Spleen (tissue), 7 donors: Measurements from ENCODE around the gene SLC26A2.

Experiments used
- POLR2A ChIP-seq, 3 donors: fragments of 450-650 bp; IDR thresholded peaks; one replicate each; pipeline ENCODE4 v1.5.1; 2017; ENCODE audit warnings: antibody characterized with exemption in 3 of 3, mild to moderate bottlenecking in 1 of 3
- POLR2AphosphoS5 ChIP-seq, 3 donors: sonication (generic); formaldehyde crosslinking; IDR thresholded peaks; one replicate each; pipeline ENCODE4 v1.5.1; 2017; ENCODE audit warnings: antibody characterized with exemption in 3 of 3
- TF ChIP-seq, protein P1 (sequence below), 11 experiments: fragments of 200-600 bp in 7 of 11; fragments of 450-650 bp in 4 of 11; sonication (generic) in 4 of 11; IDR thresholded peaks in 8 of 11; conservative IDR thresholded peaks in 3 of 11; 1 replicate in 7 of 11; 2 replicates in 4 of 11; pipeline versions ENCODE4 v1.4.0 to v1.8.0; 2016 to 2021; ENCODE audit warnings: antibody characterized with exemption in 11 of 11, inconsistent platforms in 4 of 11, mild to moderate bottlenecking in 1 of 11
- donor health status: DM: no; HTN: no; CAD: no; lungs with moderate emphysema.
- donor health status: DM: no; HTN: no; CAD: no.
- donor health status: DM: no; HTN: no; CAD: no.

- TF ChIP-seq, protein P1, sequence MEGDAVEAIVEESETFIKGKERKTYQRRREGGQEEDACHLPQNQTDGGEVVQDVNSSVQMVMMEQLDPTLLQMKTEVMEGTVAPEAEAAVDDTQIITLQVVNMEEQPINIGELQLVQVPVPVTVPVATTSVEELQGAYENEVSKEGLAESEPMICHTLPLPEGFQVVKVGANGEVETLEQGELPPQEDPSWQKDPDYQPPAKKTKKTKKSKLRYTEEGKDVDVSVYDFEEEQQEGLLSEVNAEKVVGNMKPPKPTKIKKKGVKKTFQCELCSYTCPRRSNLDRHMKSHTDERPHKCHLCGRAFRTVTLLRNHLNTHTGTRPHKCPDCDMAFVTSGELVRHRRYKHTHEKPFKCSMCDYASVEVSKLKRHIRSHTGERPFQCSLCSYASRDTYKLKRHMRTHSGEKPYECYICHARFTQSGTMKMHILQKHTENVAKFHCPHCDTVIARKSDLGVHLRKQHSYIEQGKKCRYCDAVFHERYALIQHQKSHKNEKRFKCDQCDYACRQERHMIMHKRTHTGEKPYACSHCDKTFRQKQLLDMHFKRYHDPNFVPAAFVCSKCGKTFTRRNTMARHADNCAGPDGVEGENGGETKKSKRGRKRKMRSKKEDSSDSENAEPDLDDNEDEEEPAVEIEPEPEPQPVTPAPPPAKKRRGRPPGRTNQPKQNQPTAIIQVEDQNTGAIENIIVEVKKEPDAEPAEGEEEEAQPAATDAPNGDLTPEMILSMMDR (IDR thresholded peaks at IDR 0.05 in 8 of 11, conservative IDR thresholded peaks at IDR 0.05 in 3 of 11): no peak
- TF ChIP-seq POLR2AphosphoS5 (IDR thresholded peaks at IDR 0.05): no peak
- TF ChIP-seq POLR2A (IDR thresholded peaks at IDR 0.05): no peak
These were observed 14.9 kb downstream of the SLC26A2 start for GRCh38 chr5:149975409-149975808.
